HCT116 (cell line): ENCODE data around the gene ATG10. TPM values are rescaled to one million over a fixed set of nuclear protein-coding genes. Genes with fewer than 3 reads are reported as not detected.

Source experiments
- ATAC-seq: fragments of 200-7000 bp; cut with Tn5 transposase; 2 replicates; pipeline ENCODE4 v1.9.1; 2020; ENCODE audit warnings: mild to moderate bottlenecking, moderate library complexity
- BruUV-seq: library from RNA; stranded (reverse); fragments of 400-500 nt; replicated peaks from 2 replicates; lab custom pipeline; 2021; lab: Mats Ljungman, UMichigan
- CTCF ChIA-PET: fragments of 300-600 bp; sonication (Branson Sonifier 250); formaldehyde crosslinking; loops from one replicate; lab custom pipeline; 2021; ENCODE audit warnings: antibody characterized with exemption; lab: Charles Lee
- POLR2A ChIA-PET: fragments of 300-600, 350-600 bp; sonication (Branson Sonifier 250); formaldehyde crosslinking; loops from one replicate; lab custom pipeline; 2021; ENCODE audit warnings: antibody characterized with exemption; lab: Charles Lee
- RAD21 ChIA-PET, 2 experiments: fragments of 300-600 bp; sonication (Branson Sonifier 250); formaldehyde crosslinking; loops; one replicate each; lab custom pipeline; 2023; ENCODE audit warnings: low total read pairs in 2 of 2; ENCODE audit not compliant: uncharacterized antibody in 2 of 2, unreplicated experiment in 2 of 2, low non-redundant PET in 1 of 2; lab: Charles Lee
- DNase-seq: peaks from one replicate; pipeline ENCODE4 v3.0.0-alpha.2; 2010; ENCODE audit warnings: low read depth, low spot score
- H2AFZ ChIP-seq: fragments of 200-600 bp; shearing (Covaris generic), sonication (generic); 2 replicates; pipeline ENCODE4 v1.6.1; 2017; ENCODE audit warnings: low read depth, mixed run types, mixed read lengths, antibody characterized with exemption, low read length; ENCODE audit not compliant: poor library complexity, severe bottlenecking
- H3K27ac ChIP-seq: 2 replicates; pipeline ENCODE4 v1.5.1; 2012; ENCODE audit warnings: low read depth, low read length
- H3K27me3 ChIP-seq: fragments of 200-600 bp; sonication (generic); 2 replicates; pipeline ENCODE4 v1.6.1; 2016; ENCODE audit warnings: mixed run types, low read length, mixed read lengths; ENCODE audit not compliant: insufficient read depth
- H3K36me3 ChIP-seq, 2 experiments: fragments of 200-500 bp in 1 of 2; fragments of 200-600 bp in 1 of 2; sonication (Bioruptor generic) in 1 of 2; sonication (generic) in 1 of 2; 2 replicates each; pipeline versions ENCODE4 v1.5.1 to v1.6.1; 2014 to 2016; ENCODE audit warnings: low read length in 2 of 2, inconsistent platforms in 1 of 2, mixed read lengths in 1 of 2, mixed run types in 1 of 2; ENCODE audit not compliant: insufficient read depth in 2 of 2, control insufficient read depth in 1 of 2
- H3K4me1 ChIP-seq, 2 experiments: fragments of 200-600 bp in 1 of 2; sonication (generic) in 1 of 2; 2 replicates each; pipeline versions ENCODE4 v1.5.1 to v1.6.1; 2012 to 2017; ENCODE audit warnings: low read length in 2 of 2, inconsistent platforms in 1 of 2, mild to moderate bottlenecking in 1 of 2, mixed read lengths in 1 of 2, mixed run types in 1 of 2, moderate library complexity in 1 of 2; ENCODE audit not compliant: insufficient read depth in 2 of 2, control insufficient read depth in 1 of 2
- H3K4me2 ChIP-seq: fragments of 200-600 bp; sonication (generic); 2 replicates; pipeline ENCODE4 v1.6.1; 2017; ENCODE audit warnings: mixed run types, low read length, mixed read lengths
- H3K4me3 ChIP-seq, 2 experiments: fragments of 200-600 bp in 1 of 2; sonication (generic) in 1 of 2; replicated peaks in 1 of 2; 2 replicates each; pipeline ENCODE4 v1.5.1; 2011 to 2016; ENCODE audit warnings: low read length in 2 of 2, control low read depth in 1 of 2, low read depth in 1 of 2, mild to moderate bottlenecking in 1 of 2, mixed read lengths in 1 of 2, mixed run types in 1 of 2
- H3K79me2 ChIP-seq: fragments of 200-600 bp; sonication (generic); 2 replicates; pipeline ENCODE4 v1.6.1; 2017; ENCODE audit warnings: mild to moderate bottlenecking, mixed run types, low read length, moderate library complexity, mixed read lengths; ENCODE audit not compliant: insufficient read depth
- H3K9ac ChIP-seq: fragments of 200-600 bp; sonication (generic); 2 replicates; pipeline ENCODE4 v1.6.1; 2016; ENCODE audit warnings: low read length, mixed read lengths
- H3K9me2 ChIP-seq: fragments of 200-600 bp; sonication (generic), shearing (Covaris generic); 2 replicates; pipeline ENCODE4 v1.6.1; 2017; ENCODE audit warnings: mixed run types, mild to moderate bottlenecking, moderate library complexity; ENCODE audit not compliant: insufficient read depth
- H3K9me3 ChIP-seq, 2 experiments: fragments of 200-500 bp in 1 of 2; fragments of 200-600 bp in 1 of 2; sonication (Bioruptor generic) in 1 of 2; sonication (generic) in 1 of 2; 2 replicates each; pipeline ENCODE4 v1.6.1; 2014 to 2017; ENCODE audit warnings: low read length in 2 of 2, mixed read lengths in 2 of 2, inconsistent platforms in 1 of 2, low read depth in 1 of 2, mild to moderate bottlenecking in 1 of 2, mixed run types in 1 of 2, moderate library complexity in 1 of 2; ENCODE audit not compliant: control insufficient read depth in 1 of 2, insufficient read depth in 1 of 2
- H4K20me1 ChIP-seq: fragments of 200-600 bp; sonication (generic), shearing (Covaris generic); 2 replicates; pipeline ENCODE4 v1.6.1; 2017; ENCODE audit warnings: mixed run types, mild to moderate bottlenecking, moderate library complexity; ENCODE audit not compliant: insufficient read depth
- CTCF ChIP-seq, 3 experiments: fragments of 200-600 bp in 1 of 3; sonication (generic) in 1 of 3; IDR thresholded peaks in 2 of 3; conservative IDR thresholded peaks in 1 of 3; 2 replicates each; pipeline ENCODE4 v1.5.1; 2012 to 2017; ENCODE audit warnings: low read depth in 2 of 3, low read length in 2 of 3, antibody characterized with exemption in 1 of 3, borderline replicate concordance in 1 of 3, control low read depth in 1 of 3, mild to moderate bottlenecking in 1 of 3, mixed read lengths in 1 of 3, mixed run types in 1 of 3, moderate library complexity in 1 of 3; ENCODE audit not compliant: insufficient read depth in 1 of 3
- ELF1 ChIP-seq: IDR thresholded peaks from 2 replicates; pipeline ENCODE4 v1.6.1; 2012; ENCODE audit warnings: low read depth, borderline replicate concordance
- RAD21 ChIP-seq: IDR thresholded peaks from 2 replicates; pipeline ENCODE4 v1.6.1; 2012; ENCODE audit warnings: low read depth, mild to moderate bottlenecking
- SP1 ChIP-seq: IDR thresholded peaks from 2 replicates; pipeline ENCODE4 v1.6.1; 2012; ENCODE audit warnings: low read depth
- SRF ChIP-seq: IDR thresholded peaks from 2 replicates; pipeline ENCODE4 v1.6.1; 2012; ENCODE audit warnings: low read depth
- ZFX ChIP-seq: fragments of 450-650 bp; IDR thresholded peaks from 2 replicates; pipeline ENCODE4 v1.6.1; 2017
- intact Hi-C: fragments of 100-400 bp; cut with micrococcal nuclease; formaldehyde crosslinking; loops from 2 replicates; pipeline ENCODE4 v1.10.0; 2022
- total RNA-seq: library from RNA; stranded (reverse); gene quantifications from one replicate; pipeline ENCODE4 v1.2.1, GENCODE V29; 2021; ENCODE audit not compliant: unreplicated experiment

Gene ATG10
- total RNA-seq, 1 experiment from 2014 or later = 9.4 TPM

- ATAC-seq (peak; percentile 93), DNase-seq (peak; percentile 59)
- no TSS peak for BruUV-seq
- Histone ChIP-seq H3K27ac (no peak overlapping the region), H3K4me2 (no peak overlapping the region), H3K9me2 (no peaks in the 10 kb centered on the region), H2AFZ (no peak overlapping the region), H3K36me3 (no peaks in the 10 kb centered on the region), H3K9me3 (no peaks in the 10 kb centered on the region), H3K27me3 (no peaks in the 10 kb centered on the region), H3K4me3 (no peak overlapping the region), H3K79me2 (no peaks in the 10 kb centered on the region), H3K9ac (no peak overlapping the region), H3K4me1 (no peaks in the 10 kb centered on the region), H4K20me1 (no peaks in the 10 kb centered on the region)
- POLR2A ChIA-PET = interaction anchor here (0.9 to 1.0 kb wide), 3 partner anchors 112 to 415 kb away, joined by 4 to 5 read pairs (median 4); partner anchors contain the start of genes RPS23 and SSBP2
- CTCF ChIA-PET = interaction anchor here (0.8 to 3.5 kb wide), 23 partner anchors 11 to 864 kb away, joined by 3 to 41 read pairs (median 4); partner anchors contain the start of genes SSBP2 and ZCCHC9
- intact Hi-C loops = loop anchor here (1.0 to 5.0 kb wide), 6 partner anchors 59 to 864 kb away; partner anchors contain the start of genes SSBP2 and ZCCHC9
- TF ChIP-seq RAD21 (peak; percentile 88), ZFX (no peak), CTCF (IDR thresholded peaks at IDR 0.05 in 2 of 3, conservative IDR thresholded peaks at IDR 0.05 in 1 of 3; ENCODE audit: borderline replicate concordance in 1 of 3, insufficient read depth in 1 of 3, low read depth in 2 of 3, low read length in 2 of 3) (peak; percentile 51 to 73 (median 67))
- RAD21 ChIA-PET = interaction anchor here (0.5 to 1.5 kb wide), 5 partner anchors 16 to 415 kb away, joined by 3 to 4 read pairs (median 3); partner anchors contain the start of gene SSBP2 (in 1 of the 2)
Observed at GRCh38 chr5:82165740-82166530, 194.1 kb downstream of the ATG10 start.

GRCh38 chr5:82167372-82167935 lies 195.6 kb downstream of the ATG10 start:
- no peak overlapping the region for H2AFZ ChIP-seq
- intact Hi-C loops = loop anchor here (5.0 kb wide), 2 partner anchors 60 to 865 kb away; partner anchors contain the start of gene ZCCHC9
- no TSS peak for BruUV-seq
- ChIA-PET RAD21 (interaction anchor here in 1 of 2 experiments (0.6 kb wide), 1 partner anchor 416 kb away, joined by 4 read pairs; no protein-coding TSS in a partner anchor), POLR2A (no interaction called here), CTCF (no interaction called here)
- H3K27ac ChIP-seq = no peak overlapping the region
- ATAC-seq (no peak), DNase-seq (no peak)
- H3K36me3 ChIP-seq = no peaks in the 10 kb centered on the region
- no peak overlapping the region for H3K4me3 ChIP-seq
- H3K4me1 ChIP-seq = no peaks in the 10 kb centered on the region
- no peaks in the 10 kb centered on the region for H3K9me3 ChIP-seq
- no peaks in the 10 kb centered on the region for H3K9me2 ChIP-seq
- no peak overlapping the region for H3K9ac ChIP-seq
- H4K20me1 ChIP-seq = no peaks in the 10 kb centered on the region
- no peaks in the 10 kb centered on the region for H3K79me2 ChIP-seq
- no peak overlapping the region for H3K4me2 ChIP-seq
- no peak for TF ChIP-seq SRF
- no peak for TF ChIP-seq ELF1
- no peak for TF ChIP-seq SP1
- TF ChIP-seq, all 23 proteins: peak for 0
- no peaks in the 10 kb centered on the region for H3K27me3 ChIP-seq
